GM12878 (cell line): Measurements from ENCODE around the gene PAX7.

ENCODE experiments used
- EP300 ChIP-seq, 2 experiments: fragments of 150-350 bp in 1 of 2; IDR thresholded peaks; 2 replicates each; pipeline ENCODE4 v1.6.1; 2011 to 2012; ENCODE audit warnings: low read depth in 2 of 2, low read length in 2 of 2, borderline replicate concordance in 1 of 2, improper control_type of control experiment in 1 of 2, inconsistent platforms in 1 of 2; ENCODE audit not compliant: control insufficient read depth in 1 of 2
- POLR2A ChIP-seq: IDR thresholded peaks from 2 replicates; pipeline ENCODE4 v1.6.1; 2011; ENCODE audit warnings: low read depth, mild to moderate bottlenecking, low read length
- SP1 ChIP-seq: IDR thresholded peaks from one replicate; pipeline ENCODE4 v1.6.1; 2011; ENCODE audit warnings: low read depth, low read length
- ZNF24 ChIP-seq: fragments of 450-650 bp; IDR thresholded peaks from 2 replicates; pipeline ENCODE4 v1.6.1; 2017; ENCODE audit warnings: antibody characterized with exemption, mild to moderate bottlenecking

- no peak for TF ChIP-seq ZNF24
- no peak for TF ChIP-seq POLR2A
- no peak for TF ChIP-seq EP300 (IDR thresholded peaks at IDR 0.05; ENCODE audit: borderline replicate concordance in 1 of 2, control insufficient read depth in 1 of 2, low read depth in 2 of 2, low read length in 2 of 2)
- TF ChIP-seq SP1 = no peak
Measured at GRCh38 chr1:18719786-18720451, 89.3 kb downstream of the PAX7 start.
